Fibroblast of lung (primary cell): ENCODE results near the gene TAS2R41. TPM values are rescaled to one million over a fixed set of nuclear protein-coding genes. Genes with fewer than 3 reads are reported as not detected.

Source experiments
- DNase-seq, 2 donors: peaks; one replicate each; pipeline versions ENCODE4 v3.0.0 to v3.0.0-alpha.2; 2010; ENCODE audit warnings: low read depth in 2 of 2
- H2AFZ ChIP-seq: 2 replicates; pipeline ENCODE4 v1.5.1; 2012; ENCODE audit warnings: low read length, control low read depth, inconsistent platforms
- H3K27ac ChIP-seq: 2 replicates; pipeline ENCODE4 v1.5.1; 2011; ENCODE audit warnings: low read length, control low read depth; ENCODE audit not compliant: insufficient read depth
- H3K27me3 ChIP-seq: 2 replicates; pipeline ENCODE4 v1.5.1; 2011; ENCODE audit warnings: mild to moderate bottlenecking, low read length; ENCODE audit not compliant: control insufficient read depth, insufficient read depth
- H3K36me3 ChIP-seq: 2 replicates; pipeline ENCODE4 v1.5.1; 2011; ENCODE audit warnings: low read length; ENCODE audit not compliant: control insufficient read depth, insufficient read depth
- H3K4me1 ChIP-seq: 2 replicates; pipeline ENCODE4 v1.5.1; 2011; ENCODE audit warnings: low read length; ENCODE audit not compliant: control insufficient read depth, insufficient read depth; ENCODE audit errors: extremely low read depth
- H3K4me2 ChIP-seq: 2 replicates; pipeline ENCODE4 v1.5.1; 2011; ENCODE audit warnings: low read length, control low read depth; ENCODE audit not compliant: insufficient read depth; ENCODE audit errors: extremely low read depth
- H3K4me3 ChIP-seq, 4 experiments: fragments of 200-600 bp in 1 of 4; sonication (generic) in 1 of 4; replicated peaks in 1 of 4; 2 replicates each; pipeline ENCODE4 v1.5.1; 2011 to 2016; ENCODE audit warnings: low read length in 4 of 4, low read depth in 3 of 4, mild to moderate bottlenecking in 3 of 4, control low read depth in 2 of 4, inconsistent platforms in 1 of 4, mixed read lengths in 1 of 4; ENCODE audit not compliant: insufficient read depth in 1 of 4; ENCODE audit errors: control extremely low read depth in 1 of 4
- H3K79me2 ChIP-seq: 2 replicates; pipeline ENCODE4 v1.5.1; 2012; ENCODE audit warnings: mild to moderate bottlenecking, low read length, inconsistent platforms; ENCODE audit not compliant: control insufficient read depth, insufficient read depth
- H3K9ac ChIP-seq: 2 replicates; pipeline ENCODE4 v1.5.1; 2011; ENCODE audit warnings: mild to moderate bottlenecking, low read length, control low read depth; ENCODE audit not compliant: insufficient read depth
- H3K9me3 ChIP-seq: 2 replicates; pipeline ENCODE4 v1.5.1; 2012; ENCODE audit warnings: low read depth, low read length; ENCODE audit not compliant: control insufficient read depth, insufficient read depth
- H4K20me1 ChIP-seq: 2 replicates; pipeline ENCODE4 v1.5.1; 2011; ENCODE audit warnings: low read length; ENCODE audit not compliant: control insufficient read depth, insufficient read depth; ENCODE audit errors: extremely low read depth
- CTCF ChIP-seq, 2 donors: IDR thresholded peaks in 1 of 2; conservative IDR thresholded peaks in 1 of 2; 1 replicate in 1 of 2; 2 replicates in 1 of 2; pipeline ENCODE4 v1.5.1; 2011 to 2012; ENCODE audit warnings: low read length in 2 of 2, control low read depth in 1 of 2, inconsistent platforms in 1 of 2, low read depth in 1 of 2, mild to moderate bottlenecking in 1 of 2
- EZH2 ChIP-seq: IDR thresholded peaks from 2 replicates; pipeline ENCODE4 v1.5.1; 2012; ENCODE audit warnings: low read length, control low read depth, mild to moderate bottlenecking; ENCODE audit errors: missing control alignments
- polyA plus RNA-seq, 2 donors: library from polyadenylated mRNA; depleted of rRNA in 1 of 2; stranded (reverse) in 1 of 2; unstranded in 1 of 2; fragments of >200 nt; gene quantifications; 2 replicates each; pipeline ENCODE4 v1.2.1, GENCODE V29; 2011 to 2012; ENCODE audit warnings: missing spikeins in 1 of 2
- total RNA-seq: library from RNA; depleted of rRNA; stranded (reverse); fragments of >200 nt; gene quantifications from 2 replicates; pipeline ENCODE4 v1.2.1, GENCODE V29; 2014

TAS2R41 gene
- total and polyA plus RNA-seq, 2 donors (not counting 1 experiment from before 2014, with no cell fraction given) = not detected

- Histone ChIP-seq H2AFZ (no peak overlapping the region), H3K36me3 (no peaks in the 10 kb centered on the region), H3K27ac (peak overlapping the region; percentile 16), H4K20me1 (no peaks in the 10 kb centered on the region), H3K27me3 (no peaks in the 10 kb centered on the region), H3K4me2 (no peak overlapping the region), H3K9me3 (no peaks in the 10 kb centered on the region), H3K9ac (no peak overlapping the region), H3K4me3 (no peak overlapping the region), H3K79me2 (no peaks in the 10 kb centered on the region), H3K4me1 (peaks cover 2% of the 10 kb centered on the region)
- no peak for DNase-seq
- TF ChIP-seq CTCF (conservative IDR thresholded peaks at IDR 0.05 in 1 of 2, IDR thresholded peaks at IDR 0.05 in 1 of 2; ENCODE audit: low read depth in 1 of 2, low read length in 2 of 2) (no peak), EZH2 (no peak)
These were observed 1.5 kb downstream of the TAS2R41 start for GRCh38 chr7:143479055-143479766.

- Histone ChIP-seq H3K4me1 (peaks cover 4% of the 10 kb centered on the region), H3K9ac (no peak overlapping the region), H3K36me3 (no peaks in the 10 kb centered on the region), H3K4me2 (no peak overlapping the region), H3K27me3 (no peaks in the 10 kb centered on the region), H3K27ac (no peak overlapping the region), H4K20me1 (no peaks in the 10 kb centered on the region), H3K79me2 (no peaks in the 10 kb centered on the region), H3K4me3 (no peak overlapping the region), H3K9me3 (no peaks in the 10 kb centered on the region), H2AFZ (no peak overlapping the region)
- TF ChIP-seq CTCF (conservative IDR thresholded peaks at IDR 0.05 in 1 of 2, IDR thresholded peaks at IDR 0.05 in 1 of 2; ENCODE audit: low read depth in 1 of 2, low read length in 2 of 2) = no peak
- no peak for TF ChIP-seq EZH2
- DNase-seq = no peak
These were observed 2.8 kb downstream of the TAS2R41 start for GRCh38 chr7:143480501-143480900.

- Histone ChIP-seq H3K4me3 (no peak overlapping the region), H3K9ac (no peak overlapping the region), H3K79me2 (no peaks in the 10 kb centered on the region), H3K4me2 (peak overlapping the region; percentile 48), H3K27ac (peak overlapping the region; percentile 7), H3K4me1 (peaks cover 10% of the 10 kb centered on the region), H3K9me3 (no peaks in the 10 kb centered on the region), H2AFZ (peak overlapping the region; percentile 63), H3K36me3 (no peaks in the 10 kb centered on the region), H3K27me3 (no peaks in the 10 kb centered on the region), H4K20me1 (no peaks in the 10 kb centered on the region)
- peak in 1 of 2 donors; percentile 37 for DNase-seq
- no peak for TF ChIP-seq EZH2
- no peak for TF ChIP-seq CTCF (conservative IDR thresholded peaks at IDR 0.05 in 1 of 2, IDR thresholded peaks at IDR 0.05 in 1 of 2; ENCODE audit: low read depth in 1 of 2, low read length in 2 of 2)
These were observed 6.4 kb downstream of the TAS2R41 start for GRCh38 chr7:143484119-143484518.
